Endothelial cell of umbilical vein (primary cell): Measurements from ENCODE around the gene PAX5.

ENCODE experiments used
- EZH2 ChIP-seq: IDR thresholded peaks from 2 replicates; pipeline ENCODE4 v1.6.1; 2012; ENCODE audit warnings: borderline replicate concordance, low read depth, mild to moderate bottlenecking, moderate library complexity, low read length, inconsistent platforms; ENCODE audit not compliant: severe bottlenecking
- FOS ChIP-seq: IDR thresholded peaks from 2 replicates; pipeline ENCODE4 v1.6.1; 2011; ENCODE audit warnings: mild to moderate bottlenecking, low read length, moderate library complexity, borderline replicate concordance; ENCODE audit not compliant: insufficient read depth
- GATA2 ChIP-seq: IDR thresholded peaks from 2 replicates; pipeline ENCODE4 v1.7.0; 2011; ENCODE audit warnings: low read depth, mild to moderate bottlenecking, moderate library complexity, mixed read lengths, low read length; ENCODE audit not compliant: insufficient read length, insufficient read depth
- JUN ChIP-seq: IDR thresholded peaks from 2 replicates; pipeline ENCODE4 v1.6.1; 2011; ENCODE audit warnings: borderline replicate concordance, low read depth; ENCODE audit not compliant: insufficient read length, insufficient read depth
- MYC ChIP-seq: IDR thresholded peaks from one replicate; pipeline ENCODE4 v1.6.1; 2011; ENCODE audit warnings: mild to moderate bottlenecking, low read depth, low read length
- POLR2A ChIP-seq: IDR thresholded peaks from 2 replicates; pipeline ENCODE4 v1.6.1; 2012; ENCODE audit warnings: low read depth, mild to moderate bottlenecking, control low read depth, low read length
- POLR2AphosphoS5 ChIP-seq: IDR thresholded peaks from 2 replicates; pipeline ENCODE4 v1.6.1; 2012; ENCODE audit warnings: low read depth, mild to moderate bottlenecking, control low read depth, low read length, moderate library complexity; ENCODE audit not compliant: insufficient read depth
- TF ChIP-seq, protein P1 (sequence below), 2 donors: IDR thresholded peaks; 1 replicate in 1 of 2; 2 replicates in 1 of 2; pipeline ENCODE4 v1.5.1; 2011; ENCODE audit warnings: low read length in 2 of 2, mild to moderate bottlenecking in 2 of 2, moderate library complexity in 2 of 2, control low read depth in 1 of 2, inconsistent platforms in 1 of 2, low read depth in 1 of 2; ENCODE audit not compliant: insufficient read depth in 1 of 2; ENCODE audit errors: extremely low read depth in 1 of 2

DNA sequence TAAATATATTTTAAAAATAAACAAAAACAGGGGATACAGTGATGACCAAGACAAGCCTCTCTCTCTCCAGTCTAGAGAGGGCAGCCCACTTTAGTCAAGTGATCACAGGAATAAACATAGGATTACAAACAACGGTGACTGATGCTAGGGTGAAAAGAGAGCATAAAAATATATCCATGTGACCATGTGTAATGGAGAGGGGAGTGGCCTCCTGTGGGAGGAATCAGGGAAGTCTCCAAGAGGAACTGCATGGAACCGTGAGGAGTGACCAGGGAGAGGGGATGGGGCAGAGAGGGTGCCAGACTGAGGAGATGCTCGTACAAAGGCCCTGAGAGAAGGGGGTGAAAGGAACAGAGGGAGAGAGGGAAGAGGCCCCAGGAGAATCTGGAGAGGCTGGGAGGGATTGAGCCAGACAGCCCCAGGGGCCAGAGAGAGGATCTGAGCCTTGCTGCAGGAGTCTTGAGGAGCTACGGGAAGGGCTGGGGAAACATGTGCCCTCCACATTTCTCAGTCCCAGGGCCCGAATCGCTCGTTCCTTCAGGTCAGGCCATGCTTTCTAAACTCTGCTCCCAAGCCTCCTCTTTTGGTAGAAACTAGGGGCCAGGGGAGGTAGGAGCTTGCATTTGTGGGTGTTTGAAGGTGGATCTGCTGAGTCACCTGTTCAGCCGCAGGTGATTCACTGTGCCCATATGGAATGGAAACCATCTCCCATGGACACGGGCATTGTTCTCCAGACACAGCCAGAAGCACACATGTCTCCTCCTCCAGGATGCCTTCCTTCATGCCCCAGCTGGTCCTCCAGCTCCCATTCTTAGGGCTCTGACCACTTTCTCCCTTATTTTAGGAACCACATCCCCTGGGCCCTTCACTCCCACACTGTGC is 63.8 kb downstream of the PAX5 start:
- TF ChIP-seq, protein P1, sequence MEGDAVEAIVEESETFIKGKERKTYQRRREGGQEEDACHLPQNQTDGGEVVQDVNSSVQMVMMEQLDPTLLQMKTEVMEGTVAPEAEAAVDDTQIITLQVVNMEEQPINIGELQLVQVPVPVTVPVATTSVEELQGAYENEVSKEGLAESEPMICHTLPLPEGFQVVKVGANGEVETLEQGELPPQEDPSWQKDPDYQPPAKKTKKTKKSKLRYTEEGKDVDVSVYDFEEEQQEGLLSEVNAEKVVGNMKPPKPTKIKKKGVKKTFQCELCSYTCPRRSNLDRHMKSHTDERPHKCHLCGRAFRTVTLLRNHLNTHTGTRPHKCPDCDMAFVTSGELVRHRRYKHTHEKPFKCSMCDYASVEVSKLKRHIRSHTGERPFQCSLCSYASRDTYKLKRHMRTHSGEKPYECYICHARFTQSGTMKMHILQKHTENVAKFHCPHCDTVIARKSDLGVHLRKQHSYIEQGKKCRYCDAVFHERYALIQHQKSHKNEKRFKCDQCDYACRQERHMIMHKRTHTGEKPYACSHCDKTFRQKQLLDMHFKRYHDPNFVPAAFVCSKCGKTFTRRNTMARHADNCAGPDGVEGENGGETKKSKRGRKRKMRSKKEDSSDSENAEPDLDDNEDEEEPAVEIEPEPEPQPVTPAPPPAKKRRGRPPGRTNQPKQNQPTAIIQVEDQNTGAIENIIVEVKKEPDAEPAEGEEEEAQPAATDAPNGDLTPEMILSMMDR (IDR thresholded peaks at IDR 0.05; ENCODE audit: extremely low read depth in 1 of 2, insufficient read depth in 1 of 2, low read depth in 1 of 2, low read length in 2 of 2) = no peak
- no peak for TF ChIP-seq POLR2A
- TF ChIP-seq FOS = no peak
- no peak for TF ChIP-seq MYC
- TF ChIP-seq POLR2AphosphoS5 = no peak
- no peak for TF ChIP-seq GATA2
- TF ChIP-seq EZH2 = no peak
- TF ChIP-seq JUN = no peak
